HFFc6 (cell line): ENCODE data around the gene TSHZ1. TPM values are rescaled to one million over a fixed set of nuclear protein-coding genes. Genes with fewer than 3 reads are reported as not detected.

Experiments used
- DNase-seq: peaks from one replicate; pipeline ENCODE4 v3.0.0-alpha.2; 2018
- H3K27ac Mint-ChIP-seq: 2 replicates; pipeline ENCODE4 v1.8.0; 2020; ENCODE audit warnings: mild to moderate bottlenecking, mixed read lengths
- H3K27me3 Mint-ChIP-seq: 2 replicates; pipeline ENCODE4 v1.8.0; 2021; ENCODE audit warnings: mild to moderate bottlenecking, moderate library complexity, mixed read lengths; ENCODE audit not compliant: insufficient read depth
- H3K36me3 Mint-ChIP-seq: 2 replicates; pipeline ENCODE4 v1.8.0; 2021; ENCODE audit warnings: low read depth, mixed read lengths
- H3K4me1 Mint-ChIP-seq: 2 replicates; pipeline ENCODE4 v1.8.0; 2020; ENCODE audit warnings: low read depth, mixed read lengths
- H3K4me3 Mint-ChIP-seq: 2 replicates; pipeline ENCODE4 v1.8.0; 2020; ENCODE audit warnings: mild to moderate bottlenecking, moderate library complexity, mixed read lengths
- H3K9me3 Mint-ChIP-seq: 2 replicates; pipeline ENCODE4 v1.8.0; 2020; ENCODE audit warnings: mild to moderate bottlenecking, mixed read lengths
- total RNA-seq, 6 experiments: library from RNA; stranded (reverse); fragmentation: NEBNext Ultra II Directional; extraction: Animal tissue kit (Norgen Biotek cat#: 25700); gene quantifications; 2 replicates in 1 of 6; 3 replicates in 5 of 6; pipeline ENCODE4 v1.2.3, GENCODE V29; 2021
- TF ChIP-seq, protein P1 (sequence below): fragments of 200-600 bp; sonication (generic); IDR thresholded peaks from 2 replicates; pipeline ENCODE4 v1.5.0; 2021; ENCODE audit warnings: antibody characterized with exemption, mild to moderate bottlenecking

Gene TSHZ1
- total RNA-seq, 6 experiments from 2014 or later: 18.6 to 25.0 (median 23.3) TPM

DNA sequence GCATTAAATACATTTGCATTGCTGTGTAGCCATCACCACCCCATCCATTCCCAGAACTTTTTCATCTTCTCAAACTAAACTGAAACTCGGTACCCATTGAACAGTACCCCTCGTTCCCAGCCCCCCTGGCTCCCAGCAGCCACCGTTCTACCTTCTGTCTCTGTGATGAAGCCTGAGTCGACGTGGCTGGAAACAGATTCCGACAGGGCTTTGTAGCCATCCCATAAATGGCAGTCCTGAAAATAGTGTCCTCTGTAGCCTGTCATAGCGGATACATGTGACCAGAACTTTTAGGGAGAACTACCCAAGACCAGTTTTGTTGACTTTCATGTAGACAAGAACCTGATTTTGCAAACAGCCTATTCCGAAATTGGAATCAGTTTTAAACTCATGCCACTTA, 59.1 kb downstream of the TSHZ1 start:
- Mint-ChIP-seq H3K9me3 (no peaks in the 10 kb centered on the region), H3K4me3 (no peak overlapping the region), H3K4me1 (peaks cover 26% of the 10 kb centered on the region), H3K27me3 (peaks cover 3% of the 10 kb centered on the region), H3K36me3 (no peaks in the 10 kb centered on the region), H3K27ac (no peak overlapping the region)
- TF ChIP-seq, protein P1, sequence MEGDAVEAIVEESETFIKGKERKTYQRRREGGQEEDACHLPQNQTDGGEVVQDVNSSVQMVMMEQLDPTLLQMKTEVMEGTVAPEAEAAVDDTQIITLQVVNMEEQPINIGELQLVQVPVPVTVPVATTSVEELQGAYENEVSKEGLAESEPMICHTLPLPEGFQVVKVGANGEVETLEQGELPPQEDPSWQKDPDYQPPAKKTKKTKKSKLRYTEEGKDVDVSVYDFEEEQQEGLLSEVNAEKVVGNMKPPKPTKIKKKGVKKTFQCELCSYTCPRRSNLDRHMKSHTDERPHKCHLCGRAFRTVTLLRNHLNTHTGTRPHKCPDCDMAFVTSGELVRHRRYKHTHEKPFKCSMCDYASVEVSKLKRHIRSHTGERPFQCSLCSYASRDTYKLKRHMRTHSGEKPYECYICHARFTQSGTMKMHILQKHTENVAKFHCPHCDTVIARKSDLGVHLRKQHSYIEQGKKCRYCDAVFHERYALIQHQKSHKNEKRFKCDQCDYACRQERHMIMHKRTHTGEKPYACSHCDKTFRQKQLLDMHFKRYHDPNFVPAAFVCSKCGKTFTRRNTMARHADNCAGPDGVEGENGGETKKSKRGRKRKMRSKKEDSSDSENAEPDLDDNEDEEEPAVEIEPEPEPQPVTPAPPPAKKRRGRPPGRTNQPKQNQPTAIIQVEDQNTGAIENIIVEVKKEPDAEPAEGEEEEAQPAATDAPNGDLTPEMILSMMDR: no peak
- DNase-seq: no peak

DNA sequence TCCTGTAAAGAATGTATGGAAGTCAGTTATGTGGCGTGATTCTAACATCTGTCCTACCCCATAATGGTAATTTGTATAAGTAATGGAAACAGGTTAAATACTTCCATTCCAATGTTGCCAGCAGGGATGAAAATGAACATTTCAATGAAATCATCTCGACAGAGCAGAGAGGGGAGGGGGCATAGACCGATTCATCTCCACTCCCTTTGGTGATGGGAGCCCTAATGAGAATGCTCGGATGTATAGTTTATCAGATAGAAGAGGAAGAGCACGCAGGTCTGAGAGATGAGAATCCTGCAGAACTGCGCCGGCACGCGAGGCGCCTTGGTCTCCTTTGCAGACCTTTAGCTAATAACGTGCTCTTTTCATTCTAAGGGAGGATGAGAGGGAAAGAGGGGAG, 61.4 kb downstream of the TSHZ1 start:
- Mint-ChIP-seq H3K27me3 (peaks cover 3% of the 10 kb centered on the region), H3K36me3 (no peaks in the 10 kb centered on the region), H3K27ac (no peak overlapping the region), H3K9me3 (no peaks in the 10 kb centered on the region), H3K4me3 (no peak overlapping the region), H3K4me1 (peaks cover 17% of the 10 kb centered on the region)
- no peak for DNase-seq
- TF ChIP-seq, protein P1: no peak

DNA sequence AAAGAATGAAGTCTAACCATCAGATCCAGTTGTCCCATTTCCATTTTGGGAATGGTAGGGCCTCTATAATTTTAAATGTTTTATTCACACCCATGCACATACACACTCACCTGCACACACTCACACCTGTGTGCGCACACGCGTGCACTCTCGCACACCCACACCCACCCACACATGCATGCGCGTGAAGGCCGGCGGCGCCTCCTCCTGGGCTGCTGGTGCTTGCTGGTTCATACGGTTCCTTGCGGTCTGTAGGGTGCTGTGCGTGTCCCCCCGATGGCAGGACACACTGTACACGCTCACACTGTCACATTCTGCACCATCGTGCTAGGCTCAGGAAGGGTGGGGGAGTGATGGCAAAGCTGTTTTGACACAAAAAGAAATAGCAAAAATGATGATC, 63.2 kb downstream of the TSHZ1 start:
- DNase-seq: no peak
- Mint-ChIP-seq H3K36me3 (no peaks in the 10 kb centered on the region), H3K4me3 (no peak overlapping the region), H3K9me3 (no peaks in the 10 kb centered on the region), H3K4me1 (peaks cover 20% of the 10 kb centered on the region), H3K27me3 (peaks cover 6% of the 10 kb centered on the region), H3K27ac (no peak overlapping the region)
- TF ChIP-seq, protein P1: no peak

DNA sequence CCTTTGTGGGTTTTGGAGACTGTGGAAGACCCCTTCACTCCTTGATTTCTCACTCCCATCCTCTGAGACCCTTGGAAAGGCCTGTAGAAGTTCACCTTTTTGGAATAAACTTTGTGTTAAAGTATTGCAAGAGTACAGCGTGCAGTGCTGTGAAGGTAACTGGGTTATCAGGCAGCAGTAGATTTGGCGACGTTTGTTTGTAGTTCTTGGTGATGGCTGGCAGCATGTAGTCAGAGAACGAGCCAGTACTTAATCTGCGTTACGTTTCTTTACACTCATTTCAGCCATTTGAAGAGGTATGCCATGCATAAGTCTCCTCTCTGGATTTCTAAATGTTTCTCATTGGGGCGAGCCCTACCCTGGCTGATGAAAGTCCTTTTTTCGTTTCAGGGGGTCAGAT, 64.6 kb downstream of the TSHZ1 start:
- Mint-ChIP-seq H3K9me3 (no peaks in the 10 kb centered on the region), H3K27me3 (peaks cover 6% of the 10 kb centered on the region), H3K27ac (no peak overlapping the region), H3K4me3 (no peak overlapping the region), H3K36me3 (no peaks in the 10 kb centered on the region), H3K4me1 (peaks cover 35% of the 10 kb centered on the region)
- TF ChIP-seq, protein P1: no peak
- DNase-seq: no peak

DNA sequence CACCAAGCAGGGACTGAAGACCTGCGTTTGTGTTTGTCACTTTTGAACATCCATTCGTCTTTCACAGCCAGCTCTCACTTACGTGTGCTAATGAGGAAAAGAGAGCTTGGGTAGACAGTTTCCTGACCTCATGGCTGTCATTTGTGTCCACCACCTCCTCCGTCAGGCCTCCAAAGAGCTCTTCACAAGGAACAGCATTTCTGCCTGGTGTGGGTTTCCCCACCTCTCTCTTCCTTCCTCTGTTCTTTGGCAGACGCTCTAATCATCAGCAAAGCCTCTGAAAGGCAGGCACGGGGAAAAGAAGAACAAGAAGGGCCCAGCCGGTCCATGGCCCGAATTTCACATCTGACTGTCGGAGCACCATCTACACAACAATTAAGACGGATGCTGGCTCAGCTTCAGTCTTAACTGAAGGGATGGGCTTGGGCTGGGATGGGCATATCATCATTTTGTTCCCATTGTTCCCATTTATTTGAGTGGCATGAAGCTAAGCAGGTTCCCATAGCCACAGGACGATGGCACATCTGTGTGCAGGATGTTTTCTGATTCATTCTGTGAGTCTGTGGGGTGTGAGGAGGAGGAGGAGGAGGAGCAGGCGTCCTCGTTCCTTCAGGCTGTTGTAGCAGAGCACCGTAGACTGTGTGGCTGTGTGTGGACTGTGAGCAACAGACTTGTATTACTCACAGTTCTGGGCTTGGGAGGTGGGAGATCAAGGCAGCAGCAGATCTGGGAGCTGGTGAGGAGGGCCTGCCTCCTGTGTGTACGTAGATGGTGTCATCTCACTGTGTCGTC, 66.4 kb downstream of the TSHZ1 start:
- H3K36me3 Mint-ChIP-seq: peaks cover under 1% of the 10 kb centered on the region; the same call in 1 of the 2 replicates
- DNase-seq: peak; percentile 93
- peak overlapping the region; percentile 72 for H3K4me3 Mint-ChIP-seq
- peaks cover 9% of the 10 kb centered on the region for H3K27me3 Mint-ChIP-seq
- H3K9me3 Mint-ChIP-seq: no peaks in the 10 kb centered on the region
- H3K27ac Mint-ChIP-seq: peak overlapping the region; percentile 91
- H3K4me1 Mint-ChIP-seq: peaks cover 45% of the 10 kb centered on the region
- TF ChIP-seq, protein P1: no peak
